CD1c-positive myeloid dendritic cell (primary cell): ENCODE results near the gene CBS.
"Not testable (repeated sequence)": the region's sequence is repeated elsewhere in the genome, so short reads cannot be mapped to it uniquely, and the experiment has no call there.

Source experiments
- DNase-seq: peaks from one replicate; pipeline ENCODE4 v3.0.0-alpha.2; 2016; ENCODE audit errors: extremely low spot score

The CBS gene

DNA sequence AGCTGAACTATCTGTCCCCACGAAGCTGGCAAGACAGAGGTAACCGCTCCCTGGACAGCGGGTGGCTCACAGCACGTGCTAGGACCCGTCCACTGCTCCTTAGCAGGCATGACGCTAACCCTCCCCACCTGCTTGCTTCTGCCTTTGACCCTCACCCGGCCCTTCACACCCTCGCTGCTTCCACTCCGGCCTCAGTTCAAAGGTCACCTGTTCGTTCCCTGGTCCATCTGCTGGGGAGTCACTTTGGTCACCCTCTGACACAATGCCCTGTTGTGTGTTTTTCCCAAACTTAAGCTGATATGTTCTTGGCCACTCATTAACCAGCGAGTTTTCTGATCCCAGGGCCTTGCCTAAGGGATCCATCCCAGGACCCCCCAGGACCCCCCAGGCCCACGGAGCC lies 7.6 kb downstream of the CBS start:
- DNase-seq = not testable (repeated sequence)

DNA sequence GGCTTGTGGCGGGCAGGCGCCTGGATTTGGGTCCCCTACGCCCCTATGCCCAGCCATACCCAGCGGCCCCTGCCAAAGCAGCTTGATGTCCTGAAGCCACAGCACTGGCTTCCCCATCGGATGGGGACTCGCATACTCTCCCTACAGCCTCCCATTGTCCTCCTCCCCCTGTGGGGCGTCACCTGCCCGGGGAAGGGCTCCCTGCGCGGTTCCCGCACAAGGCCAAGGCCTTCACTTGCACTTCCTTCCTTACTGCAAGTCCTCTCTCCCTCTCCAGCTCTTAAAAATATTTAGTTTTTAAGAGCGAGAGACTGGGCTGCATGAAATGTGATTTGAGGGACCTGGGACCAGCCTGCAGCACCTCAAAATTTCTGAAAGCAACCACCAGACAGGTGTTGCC lies 8.9 kb downstream of the CBS start:
- DNase-seq = not testable (repeated sequence)

- DNase-seq = not testable (repeated sequence)
Observed at GRCh38 chr21:43065991-43066390, 9.6 kb downstream of the CBS start.

GRCh38 chr21:43064265-43064917 lies 11.2 kb downstream of the CBS start:
- not testable (repeated sequence) for DNase-seq

GRCh38 chr21:43062955-43063664 lies 12.5 kb downstream of the CBS start:
- DNase-seq = not testable (repeated sequence)

DNA sequence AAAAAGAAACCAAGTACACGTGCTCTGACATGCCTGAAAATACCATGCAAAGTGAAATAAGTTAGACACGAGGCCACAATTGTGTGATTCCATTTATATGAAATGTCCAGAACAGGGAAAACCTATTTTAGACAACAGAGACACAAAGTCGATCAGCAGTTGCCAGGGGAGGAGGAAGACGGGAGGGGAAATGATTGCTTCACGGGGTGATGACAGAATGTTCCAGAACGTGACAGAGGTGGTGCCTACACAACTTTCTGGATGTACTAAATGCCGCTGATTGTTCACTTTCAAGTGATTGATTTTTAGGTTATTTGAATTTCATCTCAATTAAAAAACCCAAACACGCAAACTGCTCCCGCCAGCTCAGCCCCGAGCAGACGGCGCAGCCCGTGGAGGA lies 22.5 kb downstream of the CBS start:
- not testable (repeated sequence) for DNase-seq

DNA sequence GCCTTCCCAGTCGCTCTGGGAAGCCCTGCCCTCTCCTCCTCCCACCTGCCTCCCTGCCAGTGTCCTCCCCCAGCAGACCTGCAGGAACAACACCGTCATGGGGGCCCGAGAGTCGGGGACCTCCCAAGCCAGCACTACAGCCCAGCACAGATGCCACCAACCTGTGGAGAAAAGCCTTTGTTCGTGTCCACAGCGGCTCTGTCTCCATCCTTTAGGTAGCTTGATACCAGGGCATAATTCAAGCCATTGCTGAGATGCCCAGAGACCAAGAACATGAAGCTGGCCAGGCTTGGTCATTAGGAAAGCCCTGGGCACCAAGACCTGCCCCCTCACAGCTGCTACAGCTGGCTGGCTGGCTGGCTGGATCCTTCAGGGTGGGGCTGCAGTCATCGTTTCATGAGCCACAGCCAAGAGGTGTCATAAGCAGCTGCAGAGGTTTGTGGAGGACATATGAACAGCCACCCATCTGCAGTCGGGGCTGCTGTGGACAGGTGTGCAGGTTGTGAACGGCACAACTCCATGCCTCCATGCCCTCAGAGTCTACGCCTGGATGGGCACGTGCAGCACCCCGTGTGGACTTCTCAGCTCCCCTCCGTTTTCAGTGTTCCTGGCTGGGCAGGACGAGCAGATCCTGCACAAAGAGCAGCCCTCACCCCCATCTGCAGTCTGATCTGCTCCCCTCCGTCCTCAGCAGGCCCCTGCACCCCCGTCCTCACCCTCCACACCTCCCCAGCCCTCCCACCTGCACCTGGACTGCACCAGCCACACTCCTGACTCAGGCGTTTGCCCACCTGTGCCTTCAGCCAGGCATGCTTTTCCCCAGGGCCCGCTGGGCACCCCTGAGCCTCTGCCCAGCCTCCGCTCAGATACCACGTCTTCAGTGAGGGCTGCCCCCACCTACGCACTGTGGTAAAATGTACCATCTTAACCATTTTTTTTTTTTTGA lies 29.5 kb downstream of the CBS start:
- DNase-seq = not testable (repeated sequence)

DNA sequence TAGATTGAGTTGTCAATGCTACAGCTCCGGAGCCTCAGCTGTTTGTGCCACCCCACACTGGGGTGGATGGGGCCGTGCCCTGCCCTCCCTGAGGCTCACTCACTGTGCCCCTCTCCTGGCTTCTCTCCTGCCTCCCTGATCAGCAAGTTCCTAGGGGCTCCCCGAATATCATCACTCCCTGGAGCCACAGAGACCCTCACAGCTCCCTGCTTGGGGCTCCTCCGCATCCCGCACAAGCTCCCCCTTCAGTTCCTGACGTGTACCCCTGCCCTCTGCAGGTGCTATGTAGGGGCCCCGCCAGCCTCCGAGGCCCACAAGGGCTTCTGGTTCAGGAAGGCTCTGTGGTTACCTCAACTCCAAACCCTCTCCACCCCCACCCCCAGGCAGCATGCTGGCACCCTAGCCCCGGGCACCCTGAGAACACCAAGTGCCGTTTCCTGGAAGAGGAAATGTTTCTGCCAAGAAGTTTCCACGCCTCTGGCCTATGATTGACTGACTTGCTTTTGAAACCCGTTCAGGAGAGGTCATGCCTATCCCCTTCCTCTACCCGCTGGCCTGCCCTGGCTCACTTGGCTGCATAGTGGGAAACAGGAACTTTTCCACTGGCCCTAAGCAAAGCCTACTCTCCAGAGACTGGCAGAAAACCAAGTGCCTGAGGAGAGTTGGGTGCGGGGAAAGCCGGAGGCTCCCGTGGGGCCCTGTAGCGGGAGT lies 30.3 kb downstream of the CBS start:
- not testable (repeated sequence) for DNase-seq

DNA sequence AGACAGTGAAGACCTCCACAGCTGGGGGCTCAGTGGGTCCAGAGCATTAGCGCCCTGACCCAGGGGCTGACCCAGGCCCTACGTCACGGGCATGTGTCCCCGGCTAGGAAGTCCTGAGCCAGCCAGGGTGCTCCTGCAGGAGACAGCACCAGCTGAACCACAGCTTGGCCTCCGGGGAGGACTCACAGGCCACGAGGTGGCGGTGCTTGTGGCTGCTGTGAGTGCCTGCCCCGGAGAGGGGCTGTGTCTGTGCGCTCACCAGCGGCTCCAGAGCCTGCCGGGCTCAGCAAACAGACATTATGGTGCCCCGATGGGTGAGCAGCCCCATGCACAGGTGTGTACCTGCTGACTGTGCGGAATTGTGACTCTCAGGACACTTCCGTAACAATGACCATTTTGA lies 31.1 kb downstream of the CBS start:
- not testable (repeated sequence) for DNase-seq

DNA sequence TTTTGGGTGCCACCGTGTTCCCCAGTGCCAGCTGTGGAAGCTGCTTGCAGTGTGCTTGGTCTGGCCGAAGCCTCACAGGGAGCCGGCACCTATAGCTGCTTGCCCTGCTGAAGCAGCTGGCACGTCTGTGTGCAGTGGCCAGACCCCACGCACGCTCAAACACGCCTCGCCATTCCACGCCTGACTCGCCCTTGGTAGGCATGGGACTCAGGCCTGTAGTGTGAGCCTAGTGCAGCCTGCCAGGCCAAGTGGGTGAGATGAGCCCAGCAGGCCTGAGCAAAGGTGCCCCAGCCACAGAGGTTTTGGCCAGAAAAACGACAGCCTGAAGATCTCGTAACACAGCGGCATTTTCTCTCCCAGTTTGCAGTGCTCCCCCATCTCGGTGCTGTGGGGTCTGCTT lies 32.3 kb downstream of the CBS start:
- not testable (repeated sequence) for DNase-seq

- DNase-seq = not testable (repeated sequence)
Observed at GRCh38 chr21:43042169-43042568, 33.5 kb downstream of the CBS start.

DNA sequence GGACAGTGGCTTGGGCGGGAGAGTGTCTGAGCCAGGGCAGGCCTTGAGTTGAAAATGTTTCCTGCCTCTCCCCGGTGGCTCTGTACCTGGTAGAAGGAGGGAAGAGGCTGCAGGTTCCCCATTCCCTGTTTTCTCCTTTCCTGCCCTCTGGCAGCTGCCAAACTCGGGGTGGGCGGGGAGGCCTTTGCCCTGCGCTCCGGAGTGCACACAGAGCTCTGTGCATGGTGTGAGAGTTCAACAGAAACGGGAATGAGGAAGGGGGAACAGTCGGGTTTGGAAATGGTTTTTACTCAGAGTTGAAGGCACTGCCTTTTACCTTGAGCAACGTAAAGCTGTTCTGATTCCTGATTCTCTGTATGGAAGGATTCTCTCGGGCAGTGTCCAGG lies 37.0 kb downstream of the CBS start:
- DNase-seq = peak; percentile 27

- not testable (repeated sequence) for DNase-seq
Observed at GRCh38 chr21:43037918-43038658, 37.5 kb downstream of the CBS start.

- DNase-seq = not testable (repeated sequence)
Observed at GRCh38 chr21:43036889-43037288, 38.7 kb downstream of the CBS start.

DNA sequence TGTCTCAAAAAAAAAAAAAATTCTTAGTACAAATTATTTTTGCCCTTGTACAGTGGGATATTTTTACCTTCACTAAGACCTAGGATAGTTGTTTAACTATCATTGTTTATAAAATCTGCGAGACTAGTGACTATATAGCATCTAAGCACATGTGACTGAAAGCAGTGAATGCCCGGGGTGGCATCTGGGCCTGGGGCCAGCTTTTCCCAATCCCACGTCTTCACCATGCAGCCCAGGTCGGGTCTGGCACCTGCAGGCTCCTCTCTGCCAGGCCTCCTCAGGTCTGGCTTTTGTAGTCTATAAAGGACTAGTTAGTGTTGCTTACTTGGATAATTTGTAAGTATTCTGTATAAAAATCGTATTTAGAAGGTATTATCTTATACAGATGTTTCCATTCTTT lies 40.8 kb downstream of the CBS start:
- DNase-seq = no peak

DNA sequence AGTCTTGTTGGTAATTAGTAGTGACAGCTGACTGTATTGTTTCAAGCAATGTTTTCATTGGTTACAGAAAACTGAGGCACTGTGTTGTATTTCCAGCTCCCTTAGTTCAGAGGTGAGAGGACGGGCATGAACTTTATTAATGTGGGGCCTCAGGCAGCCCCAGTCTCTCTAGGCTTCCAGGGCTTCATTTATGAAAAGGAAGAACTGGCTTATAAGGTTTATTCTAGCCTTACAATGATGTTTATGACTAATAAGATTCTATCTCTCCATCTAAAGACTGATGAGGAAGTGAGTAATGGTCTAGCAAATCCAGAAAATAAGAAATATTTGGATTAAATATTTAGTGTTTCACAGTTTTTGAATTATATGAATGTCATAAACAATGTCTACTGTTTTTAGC lies 41.5 kb downstream of the CBS start:
- DNase-seq = no peak

DNA sequence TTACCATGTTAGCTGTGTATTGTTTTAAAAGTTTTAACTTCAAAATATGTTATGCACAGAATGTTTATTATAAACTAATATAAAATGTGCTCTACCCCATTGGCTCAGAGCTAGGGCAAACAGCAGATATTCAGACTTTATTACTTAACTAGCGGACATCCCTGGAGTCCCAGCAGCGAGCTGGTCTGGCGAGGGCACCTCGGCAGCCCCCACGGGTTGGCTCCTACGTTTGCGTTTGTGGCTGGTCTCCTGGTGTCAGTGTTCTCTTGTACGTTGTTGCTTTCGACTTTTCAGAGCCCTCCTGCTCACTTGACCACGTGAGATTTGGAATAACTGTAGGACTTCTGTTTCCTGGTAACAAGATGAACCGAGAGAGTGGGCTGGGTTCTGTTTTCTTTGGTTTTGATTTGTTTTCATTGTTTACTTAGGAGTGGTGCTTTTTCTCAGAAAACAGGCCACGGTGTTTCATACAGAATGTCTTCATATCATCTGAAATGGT lies 44.5 kb downstream of the CBS start:
- DNase-seq = no peak

DNA sequence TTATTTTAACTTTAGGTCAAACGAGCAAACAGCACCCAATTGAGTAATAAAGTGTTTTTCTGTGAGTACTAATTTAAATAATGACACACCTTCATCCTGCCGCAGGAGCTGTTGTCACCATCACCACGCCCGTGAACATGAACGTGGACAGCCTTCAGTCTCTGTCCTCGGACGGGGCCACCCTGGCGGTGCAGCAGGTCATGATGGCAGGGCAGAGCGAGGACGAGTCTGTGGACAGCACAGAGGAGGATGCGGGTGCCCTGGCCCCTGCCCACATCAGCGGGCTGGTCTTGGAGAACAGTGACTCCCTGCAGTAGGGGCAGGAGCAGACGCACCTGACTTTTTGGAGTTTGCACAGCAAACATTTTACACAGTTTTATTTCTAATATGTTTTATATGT lies 45.9 kb downstream of the CBS start:
- no peak for DNase-seq

- no peak for DNase-seq
Observed at GRCh38 chr21:43027846-43028731, 47.5 kb downstream of the CBS start.
